Natural killer cell (primary cell): ENCODE measurements around the gene CAV2. TPM values are rescaled to one million over a fixed set of nuclear protein-coding genes. Genes with fewer than 3 reads are reported as not detected.
A peak's percentile ranks its signal among the peaks of the same experiment; 100 is the strongest.

Experiments used
- ATAC-seq, 3 donors: fragments of 150-1000 bp in 2 of 3; fragments of 200-7000 bp in 1 of 3; cut with Tn5 transposase; 1 replicate in 1 of 3; 2 replicates in 2 of 3; pipeline ENCODE4 v1.10.0; 2021; ENCODE audit warnings: mild to moderate bottlenecking in 2 of 3, moderate library complexity in 2 of 3
- DNase-seq, 2 donors: peaks; one replicate each; pipeline versions ENCODE4 v3.0.0 to v3.0.0-alpha.2; 2013 to 2021; ENCODE audit warnings: mixed read lengths in 1 of 2
- H3K27ac ChIP-seq: one replicate; pipeline ENCODE4 v1.5.1; 2013; ENCODE audit warnings: mild to moderate bottlenecking, low read length
- H3K27me3 ChIP-seq: one replicate; pipeline ENCODE4 v1.6.1; 2013; ENCODE audit warnings: low read length; ENCODE audit not compliant: control insufficient read depth, insufficient read depth
- H3K36me3 ChIP-seq: one replicate; pipeline ENCODE4 v1.6.1; 2013; ENCODE audit warnings: low read length; ENCODE audit not compliant: control insufficient read depth, insufficient read depth
- H3K4me1 ChIP-seq: one replicate; pipeline ENCODE4 v1.6.1; 2013; ENCODE audit warnings: low read length; ENCODE audit not compliant: control insufficient read depth, insufficient read depth
- H3K4me3 ChIP-seq: one replicate; pipeline ENCODE4 v1.5.1; 2013; ENCODE audit warnings: low read length
- H3K9me3 ChIP-seq: one replicate; pipeline ENCODE4 v1.6.1; 2013; ENCODE audit warnings: low read length; ENCODE audit not compliant: control insufficient read depth, insufficient read depth
- H3K27ac Mint-ChIP-seq, 2 donors: one replicate each; pipeline ENCODE4 v1.8.0; 2022; ENCODE audit warnings: mild to moderate bottlenecking in 2 of 2, mixed read lengths in 2 of 2, moderate library complexity in 1 of 2
- H3K27me3 Mint-ChIP-seq, 2 donors: one replicate each; pipeline ENCODE4 v1.8.0; 2022; ENCODE audit warnings: low read depth in 2 of 2, mixed read lengths in 2 of 2
- H3K36me3 Mint-ChIP-seq: one replicate; pipeline ENCODE4 v1.8.0; 2022; ENCODE audit warnings: mixed read lengths
- H3K4me1 Mint-ChIP-seq, 2 donors: one replicate each; pipeline ENCODE4 v1.8.0; 2022; ENCODE audit warnings: mixed read lengths in 2 of 2
- H3K4me3 Mint-ChIP-seq: one replicate; pipeline ENCODE4 v1.8.0; 2022; ENCODE audit warnings: mild to moderate bottlenecking, moderate library complexity, mixed read lengths
- H3K9me3 Mint-ChIP-seq, 2 donors: one replicate each; pipeline ENCODE4 v1.8.0; 2022; ENCODE audit warnings: mixed read lengths in 2 of 2
- WGBS: methylation state at CpG from one replicate; pipeline ENCODE4 v1.1.7; 2013; ENCODE audit warnings: missing lambda C conversion rate; ENCODE audit not compliant: insufficient coverage; 5-methylcytosine and 5-hydroxymethylcytosine counted together
- intact Hi-C: fragments of 100-400 bp; cut with micrococcal nuclease; formaldehyde crosslinking; loops from one replicate; pipeline ENCODE4 v1.14.2; 2022
- total RNA-seq, 4 donors: library from RNA; stranded (reverse); fragments of 120-200 nt in 1 of 4; gene quantifications; one replicate each; pipeline versions ENCODE4 v1.2.3 to v1.2.4, GENCODE V29; 2013 to 2022
- TF ChIP-seq, protein P1 (sequence below): fragments of 200-600 bp; IDR thresholded peaks from one replicate; pipeline ENCODE4 v1.8.0; 2022; ENCODE audit warnings: antibody characterized with exemption

Gene CAV2
- total RNA-seq, 3 donors from 2014 or later (not counting 1 experiment from before 2014, with no cell fraction given) = 1.9 TPM; not detected in 2

DNA sequence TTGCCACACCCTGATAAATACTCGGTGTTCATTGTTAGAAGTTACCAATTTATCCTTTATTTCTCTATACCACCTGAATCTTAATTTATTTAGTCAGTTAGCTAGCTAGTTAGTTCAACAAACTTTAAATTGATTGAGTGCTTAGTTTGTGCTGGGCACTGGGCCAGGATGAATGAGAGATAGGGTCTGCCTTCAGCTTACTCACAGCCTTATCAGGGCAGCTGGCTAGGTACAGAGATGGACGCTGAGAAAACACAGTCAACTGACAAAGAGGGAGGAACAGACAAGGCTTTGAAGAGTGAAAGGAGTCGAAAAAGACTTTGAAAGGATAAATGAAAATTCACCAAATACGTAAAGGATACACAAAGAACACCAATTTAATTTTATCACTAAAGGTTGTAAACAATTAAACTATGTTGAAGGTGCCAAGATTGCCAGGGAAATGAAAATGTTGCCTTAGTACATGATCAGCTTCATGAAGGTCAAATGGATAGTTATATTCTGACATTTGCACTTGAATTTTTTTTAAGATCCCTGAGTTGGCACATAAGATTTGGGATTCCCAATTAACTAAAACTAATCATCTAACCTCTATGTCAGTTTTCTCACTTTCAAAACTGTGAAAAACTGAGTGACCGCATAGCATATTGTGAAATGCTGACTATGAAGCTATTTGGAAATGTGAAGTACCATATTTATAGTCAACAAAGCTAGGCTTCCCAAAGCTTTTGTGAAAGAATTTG lies 2.1 kb downstream of the CAV2 start:
- peaks cover 37% of the 10 kb centered on the region for H3K27me3 ChIP-seq
- DNase-seq = no peak
- 94% methylated on average over 2 of the region's 5 CpGs for WGBS
- H3K27ac ChIP-seq = no peak overlapping the region
- H3K4me3 ChIP-seq = no peak overlapping the region
- no peaks in the 10 kb centered on the region for H3K36me3 ChIP-seq
- peaks cover 17% of the 10 kb centered on the region for H3K4me1 ChIP-seq
- no peak overlapping the region for H3K4me3 Mint-ChIP-seq
- no peaks in the 10 kb centered on the region for H3K36me3 Mint-ChIP-seq
- TF ChIP-seq, protein P1, sequence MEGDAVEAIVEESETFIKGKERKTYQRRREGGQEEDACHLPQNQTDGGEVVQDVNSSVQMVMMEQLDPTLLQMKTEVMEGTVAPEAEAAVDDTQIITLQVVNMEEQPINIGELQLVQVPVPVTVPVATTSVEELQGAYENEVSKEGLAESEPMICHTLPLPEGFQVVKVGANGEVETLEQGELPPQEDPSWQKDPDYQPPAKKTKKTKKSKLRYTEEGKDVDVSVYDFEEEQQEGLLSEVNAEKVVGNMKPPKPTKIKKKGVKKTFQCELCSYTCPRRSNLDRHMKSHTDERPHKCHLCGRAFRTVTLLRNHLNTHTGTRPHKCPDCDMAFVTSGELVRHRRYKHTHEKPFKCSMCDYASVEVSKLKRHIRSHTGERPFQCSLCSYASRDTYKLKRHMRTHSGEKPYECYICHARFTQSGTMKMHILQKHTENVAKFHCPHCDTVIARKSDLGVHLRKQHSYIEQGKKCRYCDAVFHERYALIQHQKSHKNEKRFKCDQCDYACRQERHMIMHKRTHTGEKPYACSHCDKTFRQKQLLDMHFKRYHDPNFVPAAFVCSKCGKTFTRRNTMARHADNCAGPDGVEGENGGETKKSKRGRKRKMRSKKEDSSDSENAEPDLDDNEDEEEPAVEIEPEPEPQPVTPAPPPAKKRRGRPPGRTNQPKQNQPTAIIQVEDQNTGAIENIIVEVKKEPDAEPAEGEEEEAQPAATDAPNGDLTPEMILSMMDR = no peak
- H3K9me3 ChIP-seq = no peaks in the 10 kb centered on the region
- peaks cover 43 to 78% of the 10 kb centered on the region in 2 donors for H3K27me3 Mint-ChIP-seq
- H3K4me1 Mint-ChIP-seq = peaks cover 10 to 11% of the 10 kb centered on the region in 2 donors
- intact Hi-C loops = no loop called here
- no peaks in the 10 kb centered on the region for H3K9me3 Mint-ChIP-seq
- peak in 2 of 3 donors; percentile 24 to 29 for ATAC-seq
- H3K27ac Mint-ChIP-seq = no peak overlapping the region

DNA sequence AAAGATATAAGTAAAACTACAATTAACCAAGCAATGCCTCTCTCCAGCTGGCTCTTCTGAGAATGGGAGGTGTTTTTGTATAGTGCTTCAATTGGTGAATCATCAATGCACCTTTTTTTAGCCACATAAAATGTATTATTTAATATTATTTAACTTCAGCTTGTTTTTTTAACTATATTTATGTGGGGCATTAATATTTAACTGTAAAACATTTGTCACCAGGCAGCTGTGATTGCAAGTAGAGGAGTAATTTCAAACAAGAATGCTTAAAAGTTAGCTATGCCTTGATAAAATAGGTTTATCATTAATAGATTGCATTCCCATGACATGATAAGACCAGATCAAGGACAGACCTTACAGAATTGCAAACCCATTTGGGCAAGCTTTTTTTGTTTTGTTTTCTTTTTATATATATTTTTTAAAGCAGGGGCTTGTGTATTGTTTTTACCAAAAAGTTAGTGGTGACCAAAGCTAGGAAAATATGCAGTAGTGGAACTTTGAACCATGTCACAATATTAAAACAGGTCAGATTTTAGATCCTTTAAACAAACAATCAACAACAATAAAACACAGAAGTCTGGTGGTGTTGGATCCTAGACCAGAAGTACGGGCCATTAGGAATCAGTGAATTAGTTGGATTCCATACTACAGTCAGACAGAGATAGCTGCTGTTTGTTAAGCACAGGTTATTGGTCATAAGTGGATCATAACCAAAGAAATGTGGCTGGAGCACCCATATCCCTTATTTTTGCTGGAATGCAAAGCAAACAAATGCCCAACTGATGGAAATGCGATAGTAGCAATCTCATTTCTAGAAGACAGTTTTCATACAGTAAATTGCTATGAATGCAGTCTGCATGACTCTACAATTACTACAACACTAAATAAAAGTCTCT lies 2.9 kb downstream of the CAV2 start:
- ATAC-seq = no peak
- WGBS = no CpG with 5 or more reads among the region's 2 CpGs
- H3K36me3 Mint-ChIP-seq = no peaks in the 10 kb centered on the region
- Histone ChIP-seq H3K27ac (no peak overlapping the region), H3K27me3 (peaks cover 37% of the 10 kb centered on the region), H3K4me3 (no peak overlapping the region), H3K9me3 (no peaks in the 10 kb centered on the region), H3K4me1 (peaks cover 17% of the 10 kb centered on the region), H3K36me3 (no peaks in the 10 kb centered on the region)
- no peak overlapping the region for H3K4me3 Mint-ChIP-seq
- H3K27me3 Mint-ChIP-seq = peaks cover 43 to 70% of the 10 kb centered on the region in 2 donors
- H3K9me3 Mint-ChIP-seq = no peaks in the 10 kb centered on the region
- TF ChIP-seq, protein P1 = no peak
- no peak for DNase-seq
- intact Hi-C loops = no loop called here
- peaks cover 10 to 11% of the 10 kb centered on the region in 2 donors for H3K4me1 Mint-ChIP-seq
- no peak overlapping the region for H3K27ac Mint-ChIP-seq

DNA sequence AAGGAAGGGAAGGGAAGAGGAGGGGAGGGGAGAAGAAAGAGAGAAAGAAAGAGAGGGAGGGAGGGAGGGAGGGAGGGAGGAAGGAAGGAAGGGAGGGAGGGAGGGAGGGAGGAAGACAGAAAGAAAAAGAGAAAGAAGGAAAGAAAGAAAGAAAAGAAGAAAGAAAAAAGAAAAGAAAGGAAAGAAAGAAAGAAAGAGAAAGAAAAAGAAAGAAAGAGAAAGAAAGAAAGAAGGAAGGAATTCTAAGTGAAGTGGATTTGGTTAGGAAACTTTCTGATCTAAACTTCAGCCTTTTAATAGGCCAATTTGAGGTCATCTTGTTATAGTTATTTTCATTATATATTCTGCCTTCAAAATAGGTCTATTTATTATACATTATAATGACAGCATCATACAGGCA lies 4.3 kb downstream of the CAV2 start:
- Mint-ChIP-seq H3K36me3 (no peaks in the 10 kb centered on the region), H3K4me1 (peaks cover 10 to 11% of the 10 kb centered on the region in 2 donors), H3K27me3 (peaks cover 32 to 57% of the 10 kb centered on the region in 2 donors), H3K9me3 (no peaks in the 10 kb centered on the region), H3K4me3 (no peak overlapping the region), H3K27ac (no peak overlapping the region)
- ATAC-seq (no peak), DNase-seq (no peak)
- Histone ChIP-seq H3K27me3 (peaks cover 33% of the 10 kb centered on the region), H3K27ac (no peak overlapping the region), H3K9me3 (no peaks in the 10 kb centered on the region), H3K4me1 (peaks cover 17% of the 10 kb centered on the region), H3K4me3 (no peak overlapping the region), H3K36me3 (no peaks in the 10 kb centered on the region)
- intact Hi-C loops = no loop called here
- TF ChIP-seq, protein P1 = no peak
